GM12878 (cell line): Measurements from ENCODE around the gene VASH1. TPM values are rescaled to one million over a fixed set of nuclear protein-coding genes. Genes with fewer than 3 reads are reported as not detected.

Experiments used
- ATAC-seq: fragments of 200-7000 bp; cut with Tn5 transposase; 3 replicates; pipeline ENCODE4 v1.9.1; 2020; ENCODE audit warnings: mild to moderate bottlenecking, moderate library complexity
- BruUV-seq: library from RNA; stranded (reverse); fragments of 400-500 nt; replicated peaks from 2 replicates; lab custom pipeline; 2021; lab: Mats Ljungman, UMichigan
- CTCF ChIA-PET: fragments of 300-600 bp; sonication (Branson Sonifier 250); formaldehyde crosslinking; extraction: SDS; loops from one replicate; lab custom pipeline; 2021; ENCODE audit warnings: inconsistent platforms; lab: Yijun Ruan, JAX
- POLR2A ChIA-PET: fragments of 350-600 bp; formaldehyde crosslinking; extraction: SDS; loops from one replicate; lab custom pipeline; 2021; ENCODE audit warnings: inconsistent platforms; lab: Charles Lee
- RAD21 ChIA-PET: fragments of 300-600 bp; sonication (Branson Sonifier 250); formaldehyde crosslinking; loops from one replicate; lab custom pipeline; 2023; ENCODE audit warnings: antibody characterized with exemption; ENCODE audit not compliant: unreplicated experiment; lab: Charles Lee
- SMC1A ChIA-PET: fragments of 300-600 bp; sonication (Branson Sonifier 250); formaldehyde crosslinking; loops from one replicate; lab custom pipeline; 2023; ENCODE audit not compliant: unreplicated experiment, uncharacterized antibody; lab: Charles Lee
- DNase-seq: peaks from one replicate; pipeline ENCODE4 v3.0.0-alpha.2; 2011; ENCODE audit warnings: low read depth, low spot score
- FAIRE-seq: peaks from 3 replicates; lab custom pipeline; 2011; peaks lifted over from hg19 to GRCh38; lab: Jason Lieb, UNC
- H2AFZ ChIP-seq: 2 replicates; pipeline ENCODE4 v1.6.0; 2011; ENCODE audit warnings: low read depth, low read length, control low read depth; ENCODE audit not compliant: control insufficient read depth
- H3K27ac ChIP-seq: 2 replicates; pipeline ENCODE4 v1.5.1; 2011; ENCODE audit warnings: control low read depth; ENCODE audit not compliant: control insufficient read depth, insufficient read depth
- H3K27me3 ChIP-seq, 2 experiments: replicated peaks in 1 of 2; 2 replicates each; pipeline versions ENCODE4 v1.6.0 to v1.6.1; 2011; ENCODE audit warnings: low read length in 1 of 2; ENCODE audit not compliant: control insufficient read depth in 2 of 2, insufficient read depth in 2 of 2
- H3K36me3 ChIP-seq, 2 experiments: 2 replicates each; pipeline ENCODE4 v1.5.1; 2011; ENCODE audit warnings: low read length in 1 of 2; ENCODE audit not compliant: control insufficient read depth in 2 of 2, insufficient read depth in 2 of 2
- H3K4me1 ChIP-seq: 2 replicates; pipeline ENCODE4 v1.6.1; 2011; ENCODE audit warnings: mild to moderate bottlenecking, low read length, moderate library complexity, mixed read lengths; ENCODE audit not compliant: control insufficient read depth, insufficient read depth
- H3K4me2 ChIP-seq: 2 replicates; pipeline ENCODE4 v1.6.0; 2011; ENCODE audit warnings: control low read depth; ENCODE audit not compliant: control insufficient read depth, insufficient read depth
- H3K4me3 ChIP-seq: fragments of 200-600 bp; sonication (generic); 2 replicates; pipeline ENCODE4 v1.5.1; 2016
- H3K79me2 ChIP-seq: 2 replicates; pipeline ENCODE4 v1.6.0; 2011; ENCODE audit warnings: low read length; ENCODE audit not compliant: control insufficient read depth, insufficient read depth
- H3K9ac ChIP-seq: 2 replicates; pipeline ENCODE4 v1.8.0; 2011; ENCODE audit warnings: low read length, control low read depth, mixed read lengths; ENCODE audit not compliant: control insufficient read depth, insufficient read depth
- H3K9me3 ChIP-seq: replicated peaks from 3 replicates; pipeline ENCODE4 v1.5.1; 2011; ENCODE audit warnings: mild to moderate bottlenecking, low read length; ENCODE audit not compliant: control insufficient read depth, insufficient read depth
- H4K20me1 ChIP-seq: 2 replicates; pipeline ENCODE4 v1.6.0; 2011; ENCODE audit not compliant: control insufficient read depth, insufficient read depth
- CHD4 ChIP-seq: fragments of 200-600 bp; sonication (generic); IDR thresholded peaks from 2 replicates; pipeline ENCODE4 v1.6.1; 2016; ENCODE audit warnings: mild to moderate bottlenecking
- ESRRA ChIP-seq: IDR thresholded peaks from 2 replicates; pipeline ENCODE4 v1.6.1; 2012; ENCODE audit warnings: mild to moderate bottlenecking, low read length, improper control_type of control experiment
- MEF2B ChIP-seq: fragments of 450-650 bp; IDR thresholded peaks from 2 replicates; pipeline ENCODE4 v1.6.1; 2018; ENCODE audit warnings: mild to moderate bottlenecking, moderate library complexity; ENCODE audit not compliant: partially characterized antibody, poor library complexity, severe bottlenecking
- MTA3 ChIP-seq: IDR thresholded peaks from 2 replicates; pipeline ENCODE4 v1.6.1; 2012; ENCODE audit warnings: low read length, inconsistent platforms, borderline replicate concordance
- MYB ChIP-seq: fragments of 150-350 bp; IDR thresholded peaks from 2 replicates; pipeline ENCODE4 v1.6.1; 2014; ENCODE audit warnings: mild to moderate bottlenecking, low read depth, low read length, borderline replicate concordance
- PML ChIP-seq: IDR thresholded peaks from 2 replicates; pipeline ENCODE4 v1.6.1; 2012; ENCODE audit warnings: low read length, inconsistent platforms
- POLR2AphosphoS5 ChIP-seq: IDR thresholded peaks from 2 replicates; pipeline ENCODE4 v1.6.1; 2011; ENCODE audit warnings: mild to moderate bottlenecking, low read length, inconsistent platforms
- RB1 ChIP-seq: fragments of 450-650 bp; formaldehyde crosslinking; IDR thresholded peaks from 2 replicates; pipeline ENCODE4 v1.6.1; 2017; ENCODE audit warnings: mild to moderate bottlenecking, borderline replicate concordance
- RUNX3 ChIP-seq: IDR thresholded peaks from 2 replicates; pipeline ENCODE4 v1.6.1; 2012; ENCODE audit warnings: low read length, inconsistent platforms
- WRNIP1 ChIP-seq: IDR thresholded peaks from 2 replicates; pipeline ENCODE4 v1.6.1; 2011; ENCODE audit warnings: low read depth, low read length, improper control_type of control experiment, borderline replicate concordance
- ZNF207 ChIP-seq: fragments of 450-650 bp; IDR thresholded peaks from 2 replicates; pipeline ENCODE4 v1.6.1; 2014; ENCODE audit warnings: antibody characterized with exemption, mild to moderate bottlenecking, borderline replicate concordance
- WGBS: methylation state at CpG from one replicate; pipeline ENCODE4 v1.1.6; 2016; ENCODE audit warnings: low lambda C conversion rate; ENCODE audit not compliant: insufficient replicate concordance, insufficient coverage; ENCODE audit errors: missing lambda C conversion rate; 5-methylcytosine and 5-hydroxymethylcytosine counted together
- in situ Hi-C: fragments of 300-500 bp; cut with MboI; formaldehyde crosslinking; loops from 9 replicates; pipeline ENCODE4 v1.14.3; 2018; ENCODE audit warnings: mixed read lengths
- intact Hi-C: fragments of 100-400 bp; cut with micrococcal nuclease; formaldehyde crosslinking; loops from one replicate; pipeline ENCODE4 v1.14.2; 2022; ENCODE audit not compliant: unreplicated experiment
- polyA plus RNA-seq, 11 experiments: library from polyadenylated mRNA; depleted of rRNA in 4 of 11; unstranded in 6 of 11; stranded (reverse) in 5 of 11; fragments of >200 nt; fragmentation: Nextera tagmentation in 4 of 11; fragmentation: Illumina TruSeq in 1 of 11; extraction: Ambion mirVana in 4 of 11; extraction: Trizol in 1 of 11; gene quantifications; 1 replicate in 1 of 11; 2 replicates in 10 of 11; pipeline versions ENCODE4 v1.2.1 to v1.2.3, GENCODE V29; 2011 to 2016; ENCODE audit warnings: inconsistent platforms in 2 of 11, missing spikeins in 2 of 11, low read depth in 1 of 11
- total RNA-seq, 4 experiments: library from RNA; depleted of rRNA in 3 of 4; stranded (reverse); fragments of >200 nt in 3 of 4; fragmentation: Illumina TruSeq in 1 of 4; extraction: Trizol in 1 of 4; gene quantifications; 2 replicates each; pipeline versions ENCODE4 v1.2.1 to v1.2.3, GENCODE V29; 2013 to 2021
- TF ChIP-seq, protein P1 (sequence below): fragments of 450-650 bp; IDR thresholded peaks from 2 replicates; pipeline ENCODE4 v1.6.1; 2017; ENCODE audit warnings: mild to moderate bottlenecking, low read depth, inconsistent platforms; ENCODE audit not compliant: poor library complexity, severe bottlenecking
- TF ChIP-seq, protein P2 (sequence below): IDR thresholded peaks from 2 replicates; pipeline ENCODE4 v1.6.1; 2011; ENCODE audit warnings: low read depth, low read length, improper control_type of control experiment, borderline replicate concordance
- TF ChIP-seq, protein P3 (sequence below): IDR thresholded peaks from 2 replicates; pipeline ENCODE4 v1.6.1; 2012; ENCODE audit warnings: mild to moderate bottlenecking, low read depth, low read length

The VASH1 gene
- total and polyA plus RNA-seq, 10 of the 15 experiments (the other 5 are each of a cell fraction or from before 2014, with no cell fraction given), result 0.06 to 2.3 (median 0.53) TPM

DNA sequence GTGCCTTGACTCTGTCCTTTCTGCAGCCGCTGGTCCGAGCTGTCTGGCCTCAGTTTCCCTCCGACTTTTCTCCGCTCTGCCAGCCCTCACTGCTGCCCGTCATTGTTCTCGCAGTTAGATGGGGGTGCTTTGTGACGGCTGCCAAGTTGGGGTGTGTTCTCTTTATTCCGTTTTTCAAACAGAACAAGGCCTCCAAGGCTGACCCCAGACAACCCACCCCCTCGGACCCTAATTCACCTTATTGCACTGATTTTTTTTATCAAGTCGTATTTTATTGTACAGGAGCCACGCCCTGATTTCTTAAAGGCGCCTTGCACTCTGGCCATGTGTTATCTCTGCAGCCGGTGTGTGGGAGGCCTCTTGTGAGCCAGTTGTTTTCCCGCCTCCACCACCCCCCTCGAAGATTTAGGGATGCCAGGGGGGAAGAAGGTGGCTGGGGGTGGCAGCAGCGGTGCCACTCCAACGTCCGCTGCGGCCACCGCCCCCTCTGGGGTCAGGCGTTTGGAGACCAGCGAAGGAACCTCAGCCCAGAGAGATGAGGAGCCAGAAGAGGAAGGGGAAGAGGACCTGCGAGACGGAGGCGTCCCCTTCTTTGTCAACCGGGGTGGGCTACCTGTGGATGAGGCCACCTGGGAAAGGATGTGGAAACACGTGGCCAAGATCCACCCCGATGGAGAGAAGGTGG lies 1.3 kb downstream of the VASH1 start (continued):
- TF ChIP-seq ESRRA, result no peak

DNA sequence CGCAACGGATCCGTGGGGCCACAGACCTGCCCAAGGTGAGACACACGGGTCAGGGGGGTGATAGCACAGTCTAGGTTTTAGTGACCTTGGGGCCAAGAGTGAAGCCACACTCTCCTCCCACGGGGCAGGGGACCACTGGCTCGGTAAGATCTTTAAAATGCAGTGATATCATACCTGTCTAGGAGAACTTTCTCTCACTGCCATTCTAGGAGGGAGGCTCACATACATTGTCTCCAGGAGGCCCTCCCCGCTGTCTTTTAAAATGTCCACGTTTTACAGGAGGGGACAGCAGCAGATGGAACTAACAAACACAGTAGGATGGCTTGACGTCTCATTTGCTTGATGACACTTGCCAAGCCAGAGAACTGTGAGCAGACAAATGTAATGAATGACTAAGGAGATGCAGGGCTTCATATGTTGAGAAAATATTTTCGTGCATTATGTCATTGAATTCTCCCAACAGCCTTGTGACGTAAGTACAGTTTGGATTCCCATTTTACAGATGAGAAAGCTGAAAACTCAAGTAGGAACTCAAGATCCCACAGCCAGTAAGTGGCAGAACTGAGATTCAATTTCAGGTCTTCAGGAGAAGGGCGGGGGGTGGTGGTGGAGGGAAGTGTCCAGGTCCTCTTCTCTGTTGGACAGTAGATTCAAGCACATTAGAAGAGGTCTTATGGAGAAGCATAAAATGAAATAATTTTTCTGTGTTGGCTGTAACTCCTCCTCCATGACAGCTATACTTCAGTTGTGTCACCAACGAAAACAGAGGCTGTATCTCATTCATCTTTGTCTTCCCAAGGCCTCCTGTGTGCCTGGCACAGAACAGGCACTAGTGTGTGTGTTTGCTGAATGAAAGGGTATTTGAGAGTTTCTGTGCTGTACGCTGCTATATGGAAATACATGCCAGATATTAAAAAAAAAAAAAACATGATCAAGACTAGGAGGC lies 2.1 kb downstream of the VASH1 start:
- Histone ChIP-seq H3K79me2 (no peaks in the 10 kb centered on the region), H4K20me1 (no peaks in the 10 kb centered on the region), H3K9ac (no peak overlapping the region), H3K27me3 (peaks cover 2 to 7% of the 10 kb centered on the region in 2 experiments), H3K4me2 (no peak overlapping the region), H2AFZ (no peak overlapping the region), H3K36me3 (no peaks in the 10 kb centered on the region), H3K27ac (no peak overlapping the region), H3K4me3 (no peak overlapping the region), H3K4me1 (peaks cover 7% of the 10 kb centered on the region), H3K9me3 (no peaks in the 10 kb centered on the region)
- intact Hi-C loops, result loop anchor here (5.0 kb wide), 1 partner anchor 49 kb away; the partner anchor contains the start of gene ANGEL1
- 63% methylated on average over 14 of the region's 14 CpGs for WGBS
- no peak for ATAC-seq
- SMC1A ChIA-PET, result no interaction called here
- CTCF ChIA-PET, result no interaction called here
- POLR2A ChIA-PET, result no interaction called here
- RAD21 ChIA-PET, result no interaction called here
- FAIRE-seq, result no peak
- no peak for DNase-seq
- in situ Hi-C loops, result no loop called here
- no TSS peak for BruUV-seq
- TF ChIP-seq, protein P1, sequence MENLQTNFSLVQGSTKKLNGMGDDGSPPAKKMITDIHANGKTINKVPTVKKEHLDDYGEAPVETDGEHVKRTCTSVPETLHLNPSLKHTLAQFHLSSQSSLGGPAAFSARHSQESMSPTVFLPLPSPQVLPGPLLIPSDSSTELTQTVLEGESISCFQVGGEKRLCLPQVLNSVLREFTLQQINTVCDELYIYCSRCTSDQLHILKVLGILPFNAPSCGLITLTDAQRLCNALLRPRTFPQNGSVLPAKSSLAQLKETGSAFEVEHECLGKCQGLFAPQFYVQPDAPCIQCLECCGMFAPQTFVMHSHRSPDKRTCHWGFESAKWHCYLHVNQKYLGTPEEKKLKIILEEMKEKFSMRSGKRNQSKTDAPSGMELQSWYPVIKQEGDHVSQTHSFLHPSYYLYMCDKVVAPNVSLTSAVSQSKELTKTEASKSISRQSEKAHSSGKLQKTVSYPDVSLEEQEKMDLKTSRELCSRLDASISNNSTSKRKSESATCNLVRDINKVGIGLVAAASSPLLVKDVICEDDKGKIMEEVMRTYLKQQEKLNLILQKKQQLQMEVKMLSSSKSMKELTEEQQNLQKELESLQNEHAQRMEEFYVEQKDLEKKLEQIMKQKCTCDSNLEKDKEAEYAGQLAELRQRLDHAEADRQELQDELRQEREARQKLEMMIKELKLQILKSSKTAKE, result no peak
- TF ChIP-seq RB1 (no peak), CHD4 (no peak), WRNIP1 (no peak), RUNX3 (no peak), POLR2AphosphoS5 (no peak), MTA3 (no peak), ZNF207 (no peak), PML (no peak), MYB (no peak), MEF2B (no peak)
- TF ChIP-seq, protein P2, sequence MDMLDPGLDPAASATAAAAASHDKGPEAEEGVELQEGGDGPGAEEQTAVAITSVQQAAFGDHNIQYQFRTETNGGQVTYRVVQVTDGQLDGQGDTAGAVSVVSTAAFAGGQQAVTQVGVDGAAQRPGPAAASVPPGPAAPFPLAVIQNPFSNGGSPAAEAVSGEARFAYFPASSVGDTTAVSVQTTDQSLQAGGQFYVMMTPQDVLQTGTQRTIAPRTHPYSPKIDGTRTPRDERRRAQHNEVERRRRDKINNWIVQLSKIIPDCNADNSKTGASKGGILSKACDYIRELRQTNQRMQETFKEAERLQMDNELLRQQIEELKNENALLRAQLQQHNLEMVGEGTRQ, result no peak
- TF ChIP-seq, protein P3, sequence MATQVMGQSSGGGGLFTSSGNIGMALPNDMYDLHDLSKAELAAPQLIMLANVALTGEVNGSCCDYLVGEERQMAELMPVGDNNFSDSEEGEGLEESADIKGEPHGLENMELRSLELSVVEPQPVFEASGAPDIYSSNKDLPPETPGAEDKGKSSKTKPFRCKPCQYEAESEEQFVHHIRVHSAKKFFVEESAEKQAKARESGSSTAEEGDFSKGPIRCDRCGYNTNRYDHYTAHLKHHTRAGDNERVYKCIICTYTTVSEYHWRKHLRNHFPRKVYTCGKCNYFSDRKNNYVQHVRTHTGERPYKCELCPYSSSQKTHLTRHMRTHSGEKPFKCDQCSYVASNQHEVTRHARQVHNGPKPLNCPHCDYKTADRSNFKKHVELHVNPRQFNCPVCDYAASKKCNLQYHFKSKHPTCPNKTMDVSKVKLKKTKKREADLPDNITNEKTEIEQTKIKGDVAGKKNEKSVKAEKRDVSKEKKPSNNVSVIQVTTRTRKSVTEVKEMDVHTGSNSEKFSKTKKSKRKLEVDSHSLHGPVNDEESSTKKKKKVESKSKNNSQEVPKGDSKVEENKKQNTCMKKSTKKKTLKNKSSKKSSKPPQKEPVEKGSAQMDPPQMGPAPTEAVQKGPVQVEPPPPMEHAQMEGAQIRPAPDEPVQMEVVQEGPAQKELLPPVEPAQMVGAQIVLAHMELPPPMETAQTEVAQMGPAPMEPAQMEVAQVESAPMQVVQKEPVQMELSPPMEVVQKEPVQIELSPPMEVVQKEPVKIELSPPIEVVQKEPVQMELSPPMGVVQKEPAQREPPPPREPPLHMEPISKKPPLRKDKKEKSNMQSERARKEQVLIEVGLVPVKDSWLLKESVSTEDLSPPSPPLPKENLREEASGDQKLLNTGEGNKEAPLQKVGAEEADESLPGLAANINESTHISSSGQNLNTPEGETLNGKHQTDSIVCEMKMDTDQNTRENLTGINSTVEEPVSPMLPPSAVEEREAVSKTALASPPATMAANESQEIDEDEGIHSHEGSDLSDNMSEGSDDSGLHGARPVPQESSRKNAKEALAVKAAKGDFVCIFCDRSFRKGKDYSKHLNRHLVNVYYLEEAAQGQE, result no peak
